Right ventricle myocardium inferior (tissue), 1 donor: ENCODE measurements around the gene MBP. TPM values are rescaled to one million over a fixed set of nuclear protein-coding genes. Genes with fewer than 3 reads are reported as not detected.
A peak's percentile ranks its signal among the peaks of the same experiment; 100 is the strongest.
"Not testable (repeated sequence)": the region's sequence is repeated elsewhere in the genome, so short reads cannot be mapped to it uniquely, and the experiment has no call there.

Experiments used
- ATAC-seq: fragments of 200-7000 bp; cut with Tn5 transposase; one replicate; pipeline ENCODE4 v1.9.1; 2020; ENCODE audit warnings: mild to moderate bottlenecking, moderate library complexity
- DNase-seq: peaks from one replicate; pipeline ENCODE4 v3.0.0; 2021; ENCODE audit errors: missing footprints
- intact Hi-C: fragments of 100-400 bp; cut with DNase I; formaldehyde crosslinking; loops from one replicate; pipeline ENCODE4 v1.11.0; 2022
- total RNA-seq: library from RNA; stranded (reverse); fragmentation: NEBNext Ultra II Directional; extraction: Animal tissue kit (Norgen Biotek cat#: 25700); gene quantifications from one replicate; pipeline ENCODE4 v1.2.1, GENCODE V29; 2021
- donor health status: DM: no; HTN: yes; CAD: no; lungs with severe emphysema.

Gene MBP
- total RNA-seq, 1 donor from 2014 or later = 34.9 TPM

GRCh38 chr18:76980663-76981395, 151.8 kb downstream of the MBP start:
- no peak for DNase-seq
- ATAC-seq = no peak
- intact Hi-C loops = no loop called here

- DNase-seq = no peak
- intact Hi-C loops = no loop called here
- ATAC-seq = no peak
Observed at GRCh38 chr18:76979906-76980305, 152.7 kb downstream of the MBP start.

- intact Hi-C loops = no loop called here
- DNase-seq (no peak), ATAC-seq (no peak)
Observed at GRCh38 chr18:76979111-76979751, 153.4 kb downstream of the MBP start.

- DNase-seq = no peak
- intact Hi-C loops = no loop called here
- ATAC-seq = no peak
Observed at GRCh38 chr18:76978616-76979015, 154.0 kb downstream of the MBP start.

- no peak for ATAC-seq
- no peak for DNase-seq
- intact Hi-C loops = no loop called here
Observed at GRCh38 chr18:76977684-76978232, 154.8 kb downstream of the MBP start.

- intact Hi-C loops = no loop called here
- peak; percentile 29 for ATAC-seq
- no peak for DNase-seq
Observed at GRCh38 chr18:76977108-76977621, 155.4 kb downstream of the MBP start.

- intact Hi-C loops = no loop called here
- DNase-seq (no peak), ATAC-seq (no peak)
Observed at GRCh38 chr18:76975577-76976110, 156.9 kb downstream of the MBP start.

- no peak for ATAC-seq
- no peak for DNase-seq
- intact Hi-C loops = no loop called here
Observed at GRCh38 chr18:76974386-76974785, 158.2 kb downstream of the MBP start.

GRCh38 chr18:76973520-76974266, 158.9 kb downstream of the MBP start:
- DNase-seq (no peak), ATAC-seq (no peak)
- intact Hi-C loops = no loop called here

- ATAC-seq (no peak), DNase-seq (no peak)
- intact Hi-C loops = no loop called here
Observed at GRCh38 chr18:76972846-76973519, 159.6 kb downstream of the MBP start.

- DNase-seq (no peak), ATAC-seq (no peak)
- intact Hi-C loops = no loop called here
Observed at GRCh38 chr18:76972241-76972640, 160.3 kb downstream of the MBP start.

- ATAC-seq = no peak
- intact Hi-C loops = no loop called here
Observed at GRCh38 chr18:76970770-76971559, 161.6 kb downstream of the MBP start.

GRCh38 chr18:76967721-76968472, 164.7 kb downstream of the MBP start:
- no peak for DNase-seq
- ATAC-seq = no peak
- intact Hi-C loops = no loop called here

More at GRCh38 chr18:76970770-76971559, 161.6 kb downstream of the MBP start:
- no peak for DNase-seq

GRCh38 chr18:76967299-76967698, 165.3 kb downstream of the MBP start:
- ATAC-seq, intact Hi-C loops, DNase-seq: not testable (repeated sequence)

- DNase-seq, ATAC-seq, intact Hi-C loops: not testable (repeated sequence)
Observed at GRCh38 chr18:76965555-76966151, 166.9 kb downstream of the MBP start.

GRCh38 chr18:76963936-76964335, 168.6 kb downstream of the MBP start:
- ATAC-seq (no peak), DNase-seq (no peak)
- intact Hi-C loops = no loop called here

GRCh38 chr18:76962851-76963250, 169.7 kb downstream of the MBP start:
- intact Hi-C loops = no loop called here
- DNase-seq = no peak

More at GRCh38 chr18:76962851-76963250, 169.7 kb downstream of the MBP start:
- ATAC-seq = no peak
